ENCODE data around the gene HTN3. TPM values are rescaled to one million over a fixed set of nuclear protein-coding genes. Genes with fewer than 3 reads are reported as not detected.
"Not testable (repeated sequence)": the region's sequence is repeated elsewhere in the genome, so short reads cannot be mapped to it uniquely, and the experiment has no call there.

Gene HTN3
- polyA plus RNA-seq, 1 donor from 2014 or later = not detected

GRCh38 chr4:70027011-70027410, 1.2 kb upstream of the HTN3 start:
- no peaks in the 10 kb centered on the region for H3K9me2 ChIP-seq (ENCODE audit: insufficient read depth, low read length)
- no peaks in the 10 kb centered on the region for H3K27me3 ChIP-seq (ENCODE audit: insufficient read depth, low read depth, low read length)
- no peaks in the 10 kb centered on the region for H3F3A ChIP-seq (ENCODE audit: insufficient read depth, low read length, poor library complexity, severe bottlenecking)
- no peak overlapping the region for H3K4me3 ChIP-seq (ENCODE audit: low read length)
- no peaks in the 10 kb centered on the region for H3K79me2 ChIP-seq (replicated peaks; ENCODE audit: insufficient read depth, low read length)
- H3K27ac ChIP-seq (ENCODE audit: low read length) = no peak overlapping the region
- no peaks in the 10 kb centered on the region for H4K20me1 ChIP-seq (ENCODE audit: insufficient read depth)
- H3K9ac ChIP-seq (ENCODE audit: low read length) = no peak overlapping the region
- TF ChIP-seq SMC3 (conservative IDR thresholded peaks at IDR 0.05; ENCODE audit: poor library complexity) (no peak), REST (IDR thresholded peaks at IDR 0.05; ENCODE audit: borderline replicate concordance) (no peak), RAD21 (conservative IDR thresholded peaks at IDR 0.05) (no peak), POLR2AphosphoS5 (IDR thresholded peaks at IDR 0.05) (no peak), TAF1 (IDR thresholded peaks at IDR 0.05; ENCODE audit: low read depth) (no peak), EP300 (conservative IDR thresholded peaks at IDR 0.05; ENCODE audit: poor library complexity, severe bottlenecking) (no peak), EZH2 (IDR thresholded peaks at IDR 0.05; ENCODE audit: borderline replicate concordance, insufficient read depth, low read length, poor library complexity, severe bottlenecking) (no peak)
- H3K9me3 ChIP-seq (ENCODE audit: low read length) = no peaks in the 10 kb centered on the region
- H3K36me3 ChIP-seq (ENCODE audit: insufficient read depth, low read length) = no peaks in the 10 kb centered on the region
- H2AFZ ChIP-seq (ENCODE audit: low read depth, low read length) = no peak overlapping the region
- no peak overlapping the region for H3K4me2 ChIP-seq (ENCODE audit: low read length)

- not testable (repeated sequence) for H3K27me3 ChIP-seq (ENCODE audit: insufficient read depth, low read depth, low read length); H3K27ac ChIP-seq (ENCODE audit: low read length); H3F3A ChIP-seq (ENCODE audit: insufficient read depth, low read length, poor library complexity, severe bottlenecking); H3K4me3 ChIP-seq (ENCODE audit: low read length); H2AFZ ChIP-seq (ENCODE audit: low read depth, low read length); H3K9me3 ChIP-seq (ENCODE audit: low read length); H3K36me3 ChIP-seq (ENCODE audit: insufficient read depth, low read length); H4K20me1 ChIP-seq (ENCODE audit: insufficient read depth); H3K4me2 ChIP-seq (ENCODE audit: low read length); H3K79me2 ChIP-seq (replicated peaks; ENCODE audit: insufficient read depth, low read length); H3K9me2 ChIP-seq (ENCODE audit: insufficient read depth, low read length); H3K9ac ChIP-seq (ENCODE audit: low read length)
Measured at GRCh38 chr4:70037559-70037958, 9.3 kb downstream of the HTN3 start.

- H3K27me3 ChIP-seq (ENCODE audit: insufficient read depth, low read depth, low read length); H2AFZ ChIP-seq (ENCODE audit: low read depth, low read length); H3K4me2 ChIP-seq (ENCODE audit: low read length); H3K36me3 ChIP-seq (ENCODE audit: insufficient read depth, low read length); H3K9me2 ChIP-seq (ENCODE audit: insufficient read depth, low read length); H4K20me1 ChIP-seq (ENCODE audit: insufficient read depth); H3K27ac ChIP-seq (ENCODE audit: low read length); H3K4me3 ChIP-seq (ENCODE audit: low read length); H3K79me2 ChIP-seq (replicated peaks; ENCODE audit: insufficient read depth, low read length); H3F3A ChIP-seq (ENCODE audit: insufficient read depth, low read length, poor library complexity, severe bottlenecking); H3K9me3 ChIP-seq (ENCODE audit: low read length); H3K9ac ChIP-seq (ENCODE audit: low read length): not testable (repeated sequence)
Measured at GRCh38 chr4:70039928-70040327, 11.7 kb downstream of the HTN3 start.
